ENCODE measurements around the gene ADA. TPM values are rescaled to one million over a fixed set of nuclear protein-coding genes. Genes with fewer than 3 reads are reported as not detected.
"Not testable (repeated sequence)": the region's sequence is repeated elsewhere in the genome, so short reads cannot be mapped to it uniquely, and the experiment has no call there.

Gene ADA
- total and polyA plus RNA-seq, 3 donors from 2014 or later: 8.2 to 11.2 (median 10.0) TPM

DNA sequence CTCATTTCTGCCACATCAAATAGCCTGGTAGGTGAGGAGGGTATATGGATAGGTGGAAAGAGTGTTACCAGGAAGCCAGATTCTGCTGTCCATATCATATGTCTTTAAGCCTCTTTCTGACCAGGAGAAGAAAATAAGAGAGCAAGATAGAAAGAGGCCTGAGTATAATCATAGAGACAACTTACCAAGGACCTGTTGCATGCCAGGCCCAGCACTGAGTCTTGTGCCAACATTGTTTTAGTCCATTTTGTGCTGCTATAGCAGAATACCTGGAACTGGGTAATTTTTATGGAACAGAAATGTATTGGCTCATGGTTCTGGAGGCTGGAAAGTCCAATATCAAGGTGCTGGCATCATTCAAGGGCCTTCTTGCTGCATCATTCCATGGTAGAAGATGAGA is 7.3 kb upstream of the ADA start:
- DNase-seq: no peak
- intact Hi-C loops (cut with DNase I; ENCODE audit: low total_unique reads): no loop called here
- no peaks in the 10 kb centered on the region for H3K4me1 ChIP-seq
- no peak overlapping the region for H3K27ac ChIP-seq
- H3K27me3 ChIP-seq: no peaks in the 10 kb centered on the region
- TF ChIP-seq, protein P1, sequence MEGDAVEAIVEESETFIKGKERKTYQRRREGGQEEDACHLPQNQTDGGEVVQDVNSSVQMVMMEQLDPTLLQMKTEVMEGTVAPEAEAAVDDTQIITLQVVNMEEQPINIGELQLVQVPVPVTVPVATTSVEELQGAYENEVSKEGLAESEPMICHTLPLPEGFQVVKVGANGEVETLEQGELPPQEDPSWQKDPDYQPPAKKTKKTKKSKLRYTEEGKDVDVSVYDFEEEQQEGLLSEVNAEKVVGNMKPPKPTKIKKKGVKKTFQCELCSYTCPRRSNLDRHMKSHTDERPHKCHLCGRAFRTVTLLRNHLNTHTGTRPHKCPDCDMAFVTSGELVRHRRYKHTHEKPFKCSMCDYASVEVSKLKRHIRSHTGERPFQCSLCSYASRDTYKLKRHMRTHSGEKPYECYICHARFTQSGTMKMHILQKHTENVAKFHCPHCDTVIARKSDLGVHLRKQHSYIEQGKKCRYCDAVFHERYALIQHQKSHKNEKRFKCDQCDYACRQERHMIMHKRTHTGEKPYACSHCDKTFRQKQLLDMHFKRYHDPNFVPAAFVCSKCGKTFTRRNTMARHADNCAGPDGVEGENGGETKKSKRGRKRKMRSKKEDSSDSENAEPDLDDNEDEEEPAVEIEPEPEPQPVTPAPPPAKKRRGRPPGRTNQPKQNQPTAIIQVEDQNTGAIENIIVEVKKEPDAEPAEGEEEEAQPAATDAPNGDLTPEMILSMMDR (IDR thresholded peaks at IDR 0.05): no peak
- TF ChIP-seq POLR2A (IDR thresholded peaks at IDR 0.05): no peak
- H3K36me3 ChIP-seq (ENCODE audit: low read depth, missing control alignments): no peaks in the 10 kb centered on the region
- H3K4me3 ChIP-seq: no peak overlapping the region
- no peaks in the 10 kb centered on the region for H3K9me3 ChIP-seq

DNA sequence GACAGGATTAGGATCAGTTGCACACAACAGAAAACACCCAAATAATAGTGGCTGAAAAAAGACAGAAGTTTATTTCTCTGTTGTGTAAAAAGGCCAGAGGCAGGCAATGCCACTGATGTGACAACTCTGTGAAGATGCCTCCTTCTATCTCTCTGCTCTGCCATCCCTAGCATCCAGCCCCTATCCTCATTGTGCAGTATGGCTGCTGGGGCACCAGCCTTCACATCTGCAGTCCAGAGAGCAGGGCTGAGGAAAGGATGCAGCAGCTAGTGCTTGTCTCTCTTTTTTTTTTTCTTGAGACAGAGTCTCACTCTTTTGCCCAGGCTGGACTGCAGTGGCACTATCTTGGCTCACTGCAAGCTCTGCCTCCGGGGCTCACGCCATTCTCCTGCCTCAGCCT is 6.4 kb upstream of the ADA start:
- WGBS, 2 donors: 91 to 92% methylated on average over 2 of the region's 2 CpGs
- Histone ChIP-seq H3K27me3 (no peaks in the 10 kb centered on the region), H3K27ac (no peak overlapping the region), H3K9me3 (no peaks in the 10 kb centered on the region), H3K4me1 (peaks cover 2% of the 10 kb centered on the region), H3K4me3 (no peak overlapping the region), H3K36me3 (ENCODE audit: low read depth, missing control alignments) (no peaks in the 10 kb centered on the region)
- DNase-seq: no peak
- TF ChIP-seq, protein P1 (IDR thresholded peaks at IDR 0.05): no peak
- no peak for TF ChIP-seq POLR2A (IDR thresholded peaks at IDR 0.05)
- intact Hi-C loops (cut with DNase I; ENCODE audit: low total_unique reads): no loop called here

DNA sequence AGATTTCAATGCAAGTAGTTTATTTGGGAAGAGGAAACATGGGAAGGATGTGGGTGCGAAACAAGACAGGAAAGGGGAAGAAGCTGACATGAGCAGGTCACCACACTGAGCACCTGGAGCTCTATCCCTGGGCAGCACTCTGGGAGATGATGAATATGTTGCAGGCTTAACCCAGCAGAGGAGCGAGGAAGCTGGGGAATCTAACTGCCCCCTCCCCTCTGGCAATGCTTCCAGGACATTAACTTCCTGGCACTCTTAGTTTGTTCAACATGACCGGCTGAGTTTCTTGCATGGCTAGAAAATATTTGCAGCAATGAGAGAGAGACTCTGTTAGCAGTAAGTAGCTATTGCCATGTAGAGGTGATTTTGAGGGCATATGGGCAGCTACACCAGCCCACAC is 4.9 kb upstream of the ADA start:
- 57 to 67% methylated on average over 3 of the region's 3 CpGs for WGBS, 2 donors
- no peak overlapping the region for H3K27ac ChIP-seq
- H3K27me3 ChIP-seq: no peaks in the 10 kb centered on the region
- DNase-seq: no peak
- peaks cover 3% of the 10 kb centered on the region for H3K4me1 ChIP-seq
- intact Hi-C loops (cut with DNase I; ENCODE audit: low total_unique reads): no loop called here
- H3K9me3 ChIP-seq: no peaks in the 10 kb centered on the region
- no peaks in the 10 kb centered on the region for H3K36me3 ChIP-seq (ENCODE audit: low read depth, missing control alignments)
- H3K4me3 ChIP-seq: no peak overlapping the region
- TF ChIP-seq, protein P1 (IDR thresholded peaks at IDR 0.05): no peak

DNA sequence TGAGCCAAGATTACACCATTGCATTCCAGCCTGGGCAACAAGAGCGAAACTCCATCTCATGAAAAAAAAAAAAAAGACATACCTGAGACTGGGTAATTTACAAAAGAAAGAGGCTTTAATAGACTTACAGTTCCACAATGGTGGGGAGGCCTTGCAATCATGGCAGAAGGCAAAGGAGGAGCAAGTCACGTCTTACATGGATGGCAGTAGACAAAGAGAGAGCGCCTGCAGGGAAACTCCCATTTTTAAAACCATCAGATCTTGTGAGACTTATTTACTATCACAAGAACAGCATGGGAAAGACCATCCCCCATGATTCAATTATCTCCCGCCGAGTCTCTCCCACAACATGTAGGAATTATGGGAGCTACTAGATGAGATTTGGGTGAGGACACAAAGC is 2.7 kb upstream of the ADA start:
- H3K36me3 ChIP-seq (ENCODE audit: low read depth, missing control alignments); H3K9me3 ChIP-seq; intact Hi-C loops (cut with DNase I; ENCODE audit: low total_unique reads); H3K4me3 ChIP-seq; H3K27me3 ChIP-seq; DNase-seq; H3K27ac ChIP-seq; H3K4me1 ChIP-seq: not testable (repeated sequence)
- 91 to 94% methylated on average over 5 of the region's 5 CpGs for WGBS, 2 donors

DNA sequence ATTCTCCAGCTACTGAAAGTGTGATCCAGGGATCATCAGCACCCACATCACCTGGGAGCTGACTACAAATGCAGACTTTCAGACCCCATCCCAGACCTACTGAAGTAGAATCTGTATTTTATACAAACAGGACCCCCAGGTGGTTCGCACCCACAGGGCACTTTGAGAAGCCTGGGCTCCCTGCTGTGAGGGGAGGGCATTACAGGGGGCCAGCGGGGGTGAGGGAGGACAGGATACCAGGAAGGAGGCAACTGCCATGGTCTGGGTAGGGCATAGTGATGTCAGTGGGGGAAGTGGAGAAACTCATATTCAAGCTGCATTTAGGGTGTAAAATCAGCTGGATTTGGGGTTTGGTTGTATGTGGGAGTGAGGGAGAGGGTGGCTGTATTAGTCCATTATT is 2.0 kb upstream of the ADA start:
- no peaks in the 10 kb centered on the region for H3K36me3 ChIP-seq (ENCODE audit: low read depth, missing control alignments)
- H3K4me3 ChIP-seq: no peak overlapping the region
- no peak overlapping the region for H3K27ac ChIP-seq
- intact Hi-C loops (cut with DNase I; ENCODE audit: low total_unique reads): no loop called here
- H3K4me1 ChIP-seq: peaks cover 9% of the 10 kb centered on the region
- no peaks in the 10 kb centered on the region for H3K9me3 ChIP-seq
- H3K27me3 ChIP-seq: no peaks in the 10 kb centered on the region
- 86 to 90% methylated on average over 2 of the region's 2 CpGs for WGBS, 2 donors
- DNase-seq: no peak
- TF ChIP-seq, protein P1 (IDR thresholded peaks at IDR 0.05): no peak
- no peak for TF ChIP-seq POLR2A (IDR thresholded peaks at IDR 0.05)

Data from testis (tissue), 3 donors.